Measurements from ENCODE around the gene CNN3.

CNN3 gene

DNA sequence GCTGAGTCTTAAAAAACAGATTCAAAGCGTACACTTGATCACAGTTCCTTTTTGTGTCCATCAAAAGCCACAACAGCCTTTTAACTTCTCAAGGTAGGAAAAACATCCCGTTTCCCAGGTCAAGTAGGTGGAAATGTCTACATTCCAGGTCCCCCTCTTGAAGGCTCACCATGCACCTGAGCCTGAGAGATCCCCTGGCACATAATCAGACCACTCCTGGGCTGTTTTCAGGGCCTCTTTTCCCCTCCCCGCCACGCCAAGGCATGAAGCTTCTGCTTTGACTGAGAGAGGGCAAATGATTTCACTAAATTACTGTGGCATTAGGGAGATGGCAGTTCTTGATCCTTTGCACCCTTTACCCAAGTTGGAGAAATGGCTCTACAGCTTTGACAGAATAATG is 21.7 kb downstream of the CNN3 start:
- no peaks in the 10 kb centered on the region for H3K27me3 ChIP-seq (ENCODE audit: insufficient read depth, low read length)
- H2AFZ ChIP-seq (ENCODE audit: low read length, unreplicated experiment), result no peak overlapping the region
- peaks cover 26% of the 10 kb centered on the region for H3K36me3 ChIP-seq (ENCODE audit: insufficient read depth, low read length)
- no peak overlapping the region for H3K4me3 ChIP-seq (ENCODE audit: low read depth, low read length)
- H3K4me1 ChIP-seq (ENCODE audit: control insufficient read depth, insufficient read depth, low read length, unreplicated experiment), result peaks cover 23% of the 10 kb centered on the region
- H3K27ac ChIP-seq (ENCODE audit: low read depth, low read length), result no peak overlapping the region
- H3K79me2 ChIP-seq (ENCODE audit: control insufficient read depth, insufficient read depth, low read length, unreplicated experiment), result peaks cover 68% of the 10 kb centered on the region

DNA sequence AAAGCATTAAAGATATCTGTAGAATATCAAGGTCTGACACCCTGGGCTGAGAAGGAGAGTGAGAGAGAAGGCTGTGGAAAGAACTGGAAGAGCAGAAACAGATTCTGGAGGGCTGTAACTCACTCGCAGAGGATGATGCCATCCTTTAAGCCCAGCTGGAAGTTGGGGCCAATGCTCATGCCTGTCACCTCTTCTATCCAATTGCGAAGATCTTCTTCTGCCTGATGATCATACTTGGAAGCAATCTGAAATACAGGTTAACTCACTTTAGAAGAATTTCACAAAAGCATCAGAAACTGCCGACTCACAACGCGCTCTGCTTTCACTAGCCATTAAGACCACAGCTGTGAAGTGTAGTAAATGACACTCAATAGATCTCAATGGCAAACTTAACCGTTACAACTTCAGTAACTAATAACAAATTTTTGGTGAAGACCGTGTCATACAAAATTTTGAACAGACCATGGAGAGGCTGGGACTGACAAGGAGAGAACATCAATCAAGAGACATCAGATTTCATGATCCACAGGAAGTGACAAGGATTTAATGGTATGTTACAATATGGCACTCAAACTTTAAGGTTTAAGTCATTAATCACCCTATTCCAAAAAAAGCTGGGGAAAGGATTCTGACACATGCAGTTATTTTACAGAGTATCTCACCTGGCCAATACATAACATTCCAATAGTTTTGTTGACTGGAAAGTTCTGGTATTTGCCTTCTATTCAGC is 23.5 kb downstream of the CNN3 start:
- Histone ChIP-seq H3K79me2 (ENCODE audit: control insufficient read depth, insufficient read depth, low read length, unreplicated experiment) (peaks cover 52% of the 10 kb centered on the region), H3K27ac (ENCODE audit: low read depth, low read length) (peak overlapping the region; percentile 23), H2AFZ (ENCODE audit: low read length, unreplicated experiment) (no peak overlapping the region), H3K27me3 (ENCODE audit: insufficient read depth, low read length) (no peaks in the 10 kb centered on the region), H3K36me3 (ENCODE audit: insufficient read depth, low read length) (peaks cover 33% of the 10 kb centered on the region), H3K4me1 (ENCODE audit: control insufficient read depth, insufficient read depth, low read length, unreplicated experiment) (peaks cover 23% of the 10 kb centered on the region), H3K4me3 (ENCODE audit: low read depth, low read length) (no peak overlapping the region)

DNA sequence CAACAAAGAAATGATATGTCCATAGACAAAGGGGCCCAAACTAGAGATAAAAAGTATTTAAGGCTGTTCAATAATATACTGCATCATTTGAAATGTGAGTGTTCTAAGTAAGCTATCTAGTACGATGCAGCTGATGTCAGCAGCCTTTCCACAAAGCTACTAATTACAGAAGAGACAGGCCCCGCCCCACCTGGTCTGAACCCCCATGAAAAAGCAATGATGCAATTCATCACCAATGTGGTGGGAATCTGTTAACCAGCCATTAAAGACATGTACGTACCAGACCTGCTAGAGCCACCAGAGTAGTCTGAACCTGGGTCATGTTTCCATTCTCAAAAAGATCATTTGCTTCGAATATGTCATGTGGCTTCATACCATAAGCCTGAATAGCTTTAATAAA is 25.1 kb downstream of the CNN3 start:
- H3K4me1 ChIP-seq (ENCODE audit: control insufficient read depth, insufficient read depth, low read length, unreplicated experiment), result peaks cover 23% of the 10 kb centered on the region
- H3K27me3 ChIP-seq (ENCODE audit: insufficient read depth, low read length), result no peaks in the 10 kb centered on the region
- no peak overlapping the region for H3K27ac ChIP-seq (ENCODE audit: low read depth, low read length)
- H2AFZ ChIP-seq (ENCODE audit: low read length, unreplicated experiment), result no peak overlapping the region
- H3K4me3 ChIP-seq (ENCODE audit: low read depth, low read length), result no peak overlapping the region
- H3K79me2 ChIP-seq (ENCODE audit: control insufficient read depth, insufficient read depth, low read length, unreplicated experiment), result peaks cover 39% of the 10 kb centered on the region
- peaks cover 38% of the 10 kb centered on the region for H3K36me3 ChIP-seq (ENCODE audit: insufficient read depth, low read length)

DNA sequence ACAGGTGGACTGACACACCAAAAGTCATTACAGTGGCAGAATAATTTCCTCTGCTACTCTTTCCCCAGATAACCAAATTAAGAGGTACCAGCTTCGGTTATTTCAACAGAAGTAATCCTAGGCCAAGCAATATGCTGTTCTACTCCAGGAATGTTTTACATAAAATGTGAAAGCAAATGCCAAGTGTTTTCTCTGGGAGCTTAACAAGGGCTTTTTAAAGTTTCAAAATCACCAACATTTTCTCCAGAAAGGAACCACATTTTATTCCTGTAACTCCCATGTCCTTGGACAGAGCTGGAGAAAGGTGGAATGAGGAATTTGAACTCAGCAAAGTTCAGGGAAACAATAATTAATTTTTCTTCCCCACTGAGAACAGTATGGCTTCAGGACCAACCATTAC is 27.2 kb downstream of the CNN3 start:
- Histone ChIP-seq H3K36me3 (ENCODE audit: insufficient read depth, low read length) (peaks cover 54% of the 10 kb centered on the region), H3K4me1 (ENCODE audit: control insufficient read depth, insufficient read depth, low read length, unreplicated experiment) (peaks cover 16% of the 10 kb centered on the region), H3K79me2 (ENCODE audit: control insufficient read depth, insufficient read depth, low read length, unreplicated experiment) (peaks cover 18% of the 10 kb centered on the region), H3K4me3 (ENCODE audit: low read depth, low read length) (no peak overlapping the region), H3K27ac (ENCODE audit: low read depth, low read length) (no peak overlapping the region), H3K27me3 (ENCODE audit: insufficient read depth, low read length) (no peaks in the 10 kb centered on the region), H2AFZ (ENCODE audit: low read length, unreplicated experiment) (no peak overlapping the region)

DNA sequence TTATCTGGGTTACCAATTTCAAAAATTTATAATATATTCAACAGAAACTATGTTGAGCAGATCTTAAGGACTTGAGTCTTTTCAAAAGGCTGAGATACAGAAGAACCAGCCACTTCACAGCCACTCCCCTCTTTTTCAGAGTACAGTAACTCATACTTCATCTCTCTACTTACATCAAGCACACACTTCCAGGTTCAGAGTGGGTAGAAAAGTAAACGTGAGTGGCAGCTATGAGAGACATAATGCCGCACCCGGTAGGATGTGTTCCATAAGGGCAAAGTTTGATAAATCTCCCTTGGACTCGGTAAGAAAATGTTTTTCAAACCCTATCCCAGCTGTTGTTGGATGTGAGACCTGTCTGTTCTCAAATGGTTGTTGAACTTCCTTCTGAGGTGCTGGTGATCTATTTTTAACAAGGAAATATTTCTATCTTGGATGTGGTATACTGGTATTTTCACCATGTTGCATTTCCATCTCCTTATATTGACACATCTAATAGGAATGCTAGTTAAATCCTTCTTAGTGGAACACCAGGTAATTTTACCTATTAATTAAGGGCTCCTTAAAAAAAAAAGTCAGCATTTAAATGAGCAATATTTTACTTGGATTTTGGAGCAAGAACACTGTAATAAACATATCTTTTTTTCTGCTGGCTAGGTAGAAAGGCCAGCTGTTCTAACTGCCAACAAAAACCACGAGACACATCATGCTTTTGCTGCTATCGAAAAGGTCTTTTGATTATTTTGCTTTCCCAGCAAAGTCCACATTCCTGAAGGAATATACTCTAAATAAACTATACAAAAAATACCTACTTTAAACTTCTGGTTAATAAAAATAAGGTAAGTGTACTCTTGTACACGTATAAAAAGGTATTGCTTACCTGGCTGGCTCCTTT is 28.2 kb downstream of the CNN3 start:
- peaks cover 58% of the 10 kb centered on the region for H3K36me3 ChIP-seq (ENCODE audit: insufficient read depth, low read length)
- H3K79me2 ChIP-seq (ENCODE audit: control insufficient read depth, insufficient read depth, low read length, unreplicated experiment), result peaks cover 9% of the 10 kb centered on the region
- H3K4me3 ChIP-seq (ENCODE audit: low read depth, low read length), result no peak overlapping the region
- no peaks in the 10 kb centered on the region for H3K27me3 ChIP-seq (ENCODE audit: insufficient read depth, low read length)
- H3K27ac ChIP-seq (ENCODE audit: low read depth, low read length), result no peak overlapping the region
- H3K4me1 ChIP-seq (ENCODE audit: control insufficient read depth, insufficient read depth, low read length, unreplicated experiment), result peaks cover 7% of the 10 kb centered on the region
- no peak overlapping the region for H2AFZ ChIP-seq (ENCODE audit: low read length, unreplicated experiment)

DNA sequence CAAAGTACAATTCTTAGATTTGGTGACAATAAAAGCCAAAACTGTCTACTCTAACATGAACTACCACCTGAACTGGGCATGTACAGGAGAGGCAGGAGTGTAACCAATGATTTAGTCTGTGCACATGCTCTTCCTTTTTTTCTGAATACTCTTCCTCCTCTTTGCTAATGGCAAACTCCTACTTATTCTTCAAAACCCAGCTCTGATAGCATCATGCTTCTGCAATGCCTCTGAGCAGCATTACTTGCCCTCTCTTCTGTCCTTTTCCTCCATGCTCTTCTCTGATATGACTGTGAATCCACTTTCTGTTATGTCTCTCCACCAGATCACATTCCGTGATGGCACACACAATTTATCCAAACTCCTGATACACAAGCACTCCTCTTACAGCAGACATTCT is 31.4 kb downstream of the CNN3 start:
- no peak overlapping the region for H3K27ac ChIP-seq (ENCODE audit: low read depth, low read length)
- peaks cover 46% of the 10 kb centered on the region for H3K36me3 ChIP-seq (ENCODE audit: insufficient read depth, low read length)
- H3K4me1 ChIP-seq (ENCODE audit: control insufficient read depth, insufficient read depth, low read length, unreplicated experiment), result no peaks in the 10 kb centered on the region
- H3K79me2 ChIP-seq (ENCODE audit: control insufficient read depth, insufficient read depth, low read length, unreplicated experiment), result no peaks in the 10 kb centered on the region
- no peak overlapping the region for H3K4me3 ChIP-seq (ENCODE audit: low read depth, low read length)
- no peak overlapping the region for H2AFZ ChIP-seq (ENCODE audit: low read length, unreplicated experiment)
- H3K27me3 ChIP-seq (ENCODE audit: insufficient read depth, low read length), result no peaks in the 10 kb centered on the region

DNA sequence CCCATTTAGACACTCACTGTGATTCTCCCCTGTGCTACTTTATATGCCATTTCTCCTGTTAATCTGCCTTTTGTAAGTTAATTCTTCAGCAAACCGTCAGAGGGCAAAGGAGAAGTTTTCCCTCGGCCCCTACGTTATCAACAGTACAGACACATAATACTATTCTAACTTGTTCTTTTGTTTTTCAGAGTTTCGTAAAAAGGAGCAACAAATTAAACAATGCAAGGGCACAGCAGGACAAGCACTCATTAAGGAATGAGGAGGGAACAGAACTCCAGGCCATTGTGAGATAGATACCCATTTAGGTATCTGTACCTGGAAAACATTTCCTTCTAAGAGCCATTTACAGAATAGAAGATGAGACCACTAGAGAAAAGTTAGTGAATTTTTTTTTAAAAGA is 32.3 kb downstream of the CNN3 start:
- H3K36me3 ChIP-seq (ENCODE audit: insufficient read depth, low read length), result peaks cover 39% of the 10 kb centered on the region
- no peak overlapping the region for H3K27ac ChIP-seq (ENCODE audit: low read depth, low read length)
- H3K4me1 ChIP-seq (ENCODE audit: control insufficient read depth, insufficient read depth, low read length, unreplicated experiment), result no peaks in the 10 kb centered on the region

DNA sequence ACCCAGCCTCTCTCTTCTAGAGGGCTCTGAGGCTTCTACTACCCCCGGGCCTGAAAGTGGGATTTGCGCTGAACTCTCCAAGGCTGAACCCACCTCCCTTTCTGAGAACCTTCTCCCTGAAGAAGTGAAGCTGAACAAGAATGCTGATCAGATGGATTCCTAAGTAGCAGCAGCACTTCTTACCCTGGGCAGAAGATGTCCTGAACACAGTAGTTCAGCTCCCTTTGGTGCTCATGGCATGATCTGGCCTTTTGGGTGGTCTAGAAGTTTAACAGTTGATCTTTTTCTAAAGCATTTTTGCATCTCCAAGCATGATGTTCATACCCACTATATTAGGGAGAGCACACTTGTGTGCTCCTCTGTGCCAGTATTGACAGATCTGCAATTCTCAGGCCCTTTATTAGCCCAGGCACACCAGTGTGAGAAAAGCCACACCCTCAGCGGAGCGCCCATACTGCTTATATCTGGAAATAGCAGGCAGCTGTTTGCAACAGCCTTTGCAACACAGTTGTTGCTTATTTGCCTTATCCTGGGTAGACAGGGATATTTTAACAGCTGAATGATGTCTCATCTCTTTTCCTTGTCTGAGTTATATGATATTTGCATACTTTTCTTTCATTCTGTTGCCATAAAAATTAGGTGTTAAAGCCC is 34.2 kb downstream of the CNN3 start:
- Histone ChIP-seq H2AFZ (ENCODE audit: low read length, unreplicated experiment) (no peak overlapping the region), H3K27me3 (ENCODE audit: insufficient read depth, low read length) (no peaks in the 10 kb centered on the region), H3K27ac (ENCODE audit: low read depth, low read length) (no peak overlapping the region), H3K79me2 (ENCODE audit: control insufficient read depth, insufficient read depth, low read length, unreplicated experiment) (no peaks in the 10 kb centered on the region), H3K4me3 (ENCODE audit: low read depth, low read length) (no peak overlapping the region), H3K4me1 (ENCODE audit: control insufficient read depth, insufficient read depth, low read length, unreplicated experiment) (no peaks in the 10 kb centered on the region), H3K36me3 (ENCODE audit: insufficient read depth, low read length) (peaks cover 29% of the 10 kb centered on the region)

More for the DNA sequence above, 32.3 kb downstream of the CNN3 start:
- no peak overlapping the region for H3K4me3 ChIP-seq (ENCODE audit: low read depth, low read length)
- H3K27me3 ChIP-seq (ENCODE audit: insufficient read depth, low read length), result no peaks in the 10 kb centered on the region
- H2AFZ ChIP-seq (ENCODE audit: low read length, unreplicated experiment), result no peak overlapping the region
- H3K79me2 ChIP-seq (ENCODE audit: control insufficient read depth, insufficient read depth, low read length, unreplicated experiment), result no peaks in the 10 kb centered on the region

DNA sequence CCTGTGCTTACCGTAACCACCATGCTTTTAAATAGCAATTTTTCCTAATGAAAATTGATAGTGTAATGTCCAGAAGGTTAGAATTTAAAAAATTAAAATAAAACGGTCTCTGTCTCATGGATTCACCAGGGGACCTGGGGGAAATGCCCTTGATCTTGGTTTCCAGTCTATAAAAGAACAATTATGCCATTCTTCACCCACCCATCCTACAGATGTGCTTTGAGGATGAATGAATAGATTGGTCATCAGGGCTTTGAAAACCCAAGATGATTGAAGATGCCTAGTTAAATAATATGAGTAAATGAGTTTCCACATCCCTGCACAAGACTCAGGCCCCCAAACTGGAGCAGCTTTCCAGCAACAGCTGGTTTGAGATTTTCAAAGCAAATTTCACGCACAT is 38.7 kb downstream of the CNN3 start:
- H3K36me3 ChIP-seq (ENCODE audit: insufficient read depth, low read length), result 0 out of 2 replicates have a peak, but pooled peaks cover 4% of the 10 kb centered on the region
- no peaks in the 10 kb centered on the region for H3K79me2 ChIP-seq (ENCODE audit: control insufficient read depth, insufficient read depth, low read length, unreplicated experiment)

DNA sequence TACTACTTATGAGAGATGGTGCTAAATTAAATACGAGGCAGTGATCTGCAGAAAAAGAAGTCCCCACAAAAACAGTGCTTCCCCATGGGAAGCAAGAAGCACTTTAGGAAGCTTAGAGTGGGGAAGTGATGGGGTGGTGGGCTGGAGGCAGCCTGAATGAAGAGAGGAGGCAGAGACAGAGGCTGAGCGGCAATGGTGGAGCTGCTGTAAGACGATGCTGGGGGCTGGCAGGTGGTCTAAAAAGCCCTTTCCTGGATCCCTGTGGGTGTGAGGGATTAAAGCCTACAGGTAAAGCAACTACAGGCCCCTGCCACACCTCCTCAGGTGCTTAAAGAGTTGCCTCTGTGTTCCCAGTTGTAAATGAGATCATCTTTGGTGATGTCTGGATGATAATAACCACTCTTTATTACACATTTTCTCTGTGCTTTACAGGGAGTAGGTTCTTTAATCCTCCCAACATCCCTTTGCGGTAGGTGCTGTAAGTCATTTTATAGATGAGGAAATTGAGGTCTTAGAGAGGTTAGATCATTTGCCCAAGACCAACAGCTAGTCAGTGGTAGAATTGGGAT is 39.2 kb downstream of the CNN3 start:
- Histone ChIP-seq H3K27ac (ENCODE audit: low read depth, low read length) (no peak overlapping the region), H3K27me3 (ENCODE audit: insufficient read depth, low read length) (no peaks in the 10 kb centered on the region), H2AFZ (ENCODE audit: low read length, unreplicated experiment) (no peak overlapping the region), H3K4me1 (ENCODE audit: control insufficient read depth, insufficient read depth, low read length, unreplicated experiment) (peaks cover 14% of the 10 kb centered on the region), H3K36me3 (ENCODE audit: insufficient read depth, low read length) (0 out of 2 replicates have a peak, but pooled peaks cover 4% of the 10 kb centered on the region), H3K4me3 (ENCODE audit: low read depth, low read length) (no peak overlapping the region), H3K79me2 (ENCODE audit: control insufficient read depth, insufficient read depth, low read length, unreplicated experiment) (no peaks in the 10 kb centered on the region)

More for the DNA sequence above, 38.7 kb downstream of the CNN3 start:
- Histone ChIP-seq H3K4me3 (ENCODE audit: low read depth, low read length) (no peak overlapping the region), H2AFZ (ENCODE audit: low read length, unreplicated experiment) (no peak overlapping the region), H3K27me3 (ENCODE audit: insufficient read depth, low read length) (no peaks in the 10 kb centered on the region), H3K27ac (ENCODE audit: low read depth, low read length) (no peak overlapping the region), H3K4me1 (ENCODE audit: control insufficient read depth, insufficient read depth, low read length, unreplicated experiment) (peaks cover 13% of the 10 kb centered on the region)
